NCI-H1105 (cell line): Measurements from ENCODE around the gene IGFBP6.

Source experiments
- DNase-seq: peaks from one replicate; lab custom pipeline; 2025; lab: John Stamatoyannopoulos, UW

Gene IGFBP6

GRCh38 chr12:53097564-53098353 lies at the start of gene IGFBP6:
Gene IGFBP6, plus strand, starts transcription at chr12:53097667. Its CDS starts 51 bp downstream, at chr12:53097718.
- DNase-seq = peak; percentile 32

- no peak for DNase-seq
Measured at GRCh38 chr12:53048033-53048779, 49.3 kb upstream of the IGFBP6 start.

- DNase-seq = no peak
Measured at GRCh38 chr12:53048780-53049401, 48.6 kb upstream of the IGFBP6 start.

GRCh38 chr12:53049571-53050318 lies 47.7 kb upstream of the IGFBP6 start, which contains the start of gene TNS2:
Gene TNS2, plus strand, starts transcription at chr12:53050065. Its CDS starts 121 bp downstream, at chr12:53050186.
- no peak for DNase-seq

GRCh38 chr12:53050426-53051057 lies 46.9 kb upstream of the IGFBP6 start:
- DNase-seq = no peak

GRCh38 chr12:53051058-53051880 lies 46.2 kb upstream of the IGFBP6 start:
- DNase-seq = no peak

GRCh38 chr12:53051881-53052412 lies 45.5 kb upstream of the IGFBP6 start:
- no peak for DNase-seq

GRCh38 chr12:53052419-53053217 lies 44.8 kb upstream of the IGFBP6 start:
- DNase-seq = peak; percentile 21

- DNase-seq = peak; percentile 72
Measured at GRCh38 chr12:53053218-53054111, 44.0 kb upstream of the IGFBP6 start.

GRCh38 chr12:53054112-53054878 lies 43.2 kb upstream of the IGFBP6 start:
- DNase-seq = peak; percentile 90

- DNase-seq = no peak
Measured at GRCh38 chr12:53055471-53056266, 41.8 kb upstream of the IGFBP6 start.

- no peak for DNase-seq
Measured at GRCh38 chr12:53056296-53056695, 41.2 kb upstream of the IGFBP6 start.

- no peak for DNase-seq
Measured at GRCh38 chr12:53056901-53057300, 40.6 kb upstream of the IGFBP6 start.

- DNase-seq = no peak
Measured at GRCh38 chr12:53057816-53058500, 39.5 kb upstream of the IGFBP6 start.

- no peak for DNase-seq
Measured at GRCh38 chr12:53058674-53059433, 38.6 kb upstream of the IGFBP6 start.
